Uterus (tissue), 2 donors: Measurements from ENCODE around the gene CCNY.

Experiments
- POLR2A ChIP-seq, 2 donors: fragments of 450-650 bp; IDR thresholded peaks; one replicate each; pipeline ENCODE4 v1.6.1; 2016; ENCODE audit warnings: antibody characterized with exemption in 2 of 2, mild to moderate bottlenecking in 1 of 2, moderate library complexity in 1 of 2
- TF ChIP-seq, protein P1 (sequence below), 4 experiments: fragments of 200-600 bp in 2 of 4; fragments of 450-650 bp in 2 of 4; sonication (generic) in 2 of 4; IDR thresholded peaks; one replicate each; pipeline ENCODE4 v1.5.1; 2016 to 2019; ENCODE audit warnings: antibody characterized with exemption in 4 of 4, mild to moderate bottlenecking in 2 of 4, moderate library complexity in 1 of 4

DNA sequence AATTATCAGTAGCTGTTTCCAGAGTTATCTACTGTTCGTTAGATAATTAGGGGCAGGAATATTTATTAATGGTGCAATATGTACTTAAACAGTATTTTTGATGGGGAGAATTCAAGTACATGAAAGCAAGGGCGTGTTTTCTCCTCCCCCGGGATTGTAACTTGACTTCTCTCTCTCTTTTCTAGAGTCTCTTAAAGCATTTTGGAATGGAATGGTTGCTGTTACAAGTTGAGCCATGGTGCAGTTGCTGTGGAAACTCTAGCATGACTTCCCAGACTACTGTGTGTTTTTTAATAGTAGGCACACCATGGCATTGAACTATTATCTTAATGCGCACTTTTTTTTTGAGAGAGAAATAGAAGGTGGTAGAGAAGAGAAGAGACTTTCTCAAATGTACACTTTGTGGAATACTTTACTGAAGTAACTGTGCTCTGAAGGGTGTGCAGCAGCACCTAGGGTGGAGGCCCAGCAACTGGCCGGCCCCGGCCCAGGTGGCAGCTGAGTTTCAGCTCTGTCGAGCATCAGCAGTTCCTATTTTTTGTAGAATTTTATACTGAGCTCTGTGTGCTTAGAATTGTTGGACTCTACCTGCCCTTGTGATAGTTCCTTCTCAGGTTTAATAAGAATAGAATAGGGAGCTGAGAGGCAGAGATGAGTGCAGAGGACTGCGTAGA is 64.4 kb downstream of the CCNY start:
- TF ChIP-seq POLR2A (IDR thresholded peaks at IDR 0.05), result no peak
- TF ChIP-seq, protein P1, sequence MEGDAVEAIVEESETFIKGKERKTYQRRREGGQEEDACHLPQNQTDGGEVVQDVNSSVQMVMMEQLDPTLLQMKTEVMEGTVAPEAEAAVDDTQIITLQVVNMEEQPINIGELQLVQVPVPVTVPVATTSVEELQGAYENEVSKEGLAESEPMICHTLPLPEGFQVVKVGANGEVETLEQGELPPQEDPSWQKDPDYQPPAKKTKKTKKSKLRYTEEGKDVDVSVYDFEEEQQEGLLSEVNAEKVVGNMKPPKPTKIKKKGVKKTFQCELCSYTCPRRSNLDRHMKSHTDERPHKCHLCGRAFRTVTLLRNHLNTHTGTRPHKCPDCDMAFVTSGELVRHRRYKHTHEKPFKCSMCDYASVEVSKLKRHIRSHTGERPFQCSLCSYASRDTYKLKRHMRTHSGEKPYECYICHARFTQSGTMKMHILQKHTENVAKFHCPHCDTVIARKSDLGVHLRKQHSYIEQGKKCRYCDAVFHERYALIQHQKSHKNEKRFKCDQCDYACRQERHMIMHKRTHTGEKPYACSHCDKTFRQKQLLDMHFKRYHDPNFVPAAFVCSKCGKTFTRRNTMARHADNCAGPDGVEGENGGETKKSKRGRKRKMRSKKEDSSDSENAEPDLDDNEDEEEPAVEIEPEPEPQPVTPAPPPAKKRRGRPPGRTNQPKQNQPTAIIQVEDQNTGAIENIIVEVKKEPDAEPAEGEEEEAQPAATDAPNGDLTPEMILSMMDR (IDR thresholded peaks at IDR 0.05), result no peak
